B cell (primary cell): ENCODE measurements around the gene PSKH1. TPM values are rescaled to one million over a fixed set of nuclear protein-coding genes. Genes with fewer than 3 reads are reported as not detected.

Experiments used
- ATAC-seq: fragments of 200-7000 bp; cut with Tn5 transposase; one replicate; pipeline ENCODE4 v1.10.0; 2021; ENCODE audit warnings: low read depth, mild to moderate bottlenecking, moderate number of reproducible peaks, moderate library complexity
- CTCF ChIA-PET: fragments of 350-600 bp; sonication (Branson Sonifier 250); formaldehyde crosslinking; loops from one replicate; lab custom pipeline; 2021; ENCODE audit warnings: antibody characterized with exemption, inconsistent platforms; lab: Charles Lee
- POLR2A ChIA-PET: fragments of 350-600 bp; sonication (Branson Sonifier 250); formaldehyde crosslinking; loops from one replicate; lab custom pipeline; 2021; ENCODE audit warnings: antibody characterized with exemption; lab: Charles Lee
- DNase-seq: peaks from one replicate; pipeline ENCODE4 v3.0.0; 2013
- H2AFZ ChIP-seq: 2 replicates; pipeline ENCODE4 v1.6.1; 2012; ENCODE audit warnings: mild to moderate bottlenecking, low read depth, low read length; ENCODE audit not compliant: insufficient read depth, poor library complexity, severe bottlenecking
- H3K27ac ChIP-seq, 2 donors: 1 replicate in 1 of 2; 2 replicates in 1 of 2; pipeline ENCODE4 v1.5.1; 2012 to 2013; ENCODE audit warnings: low read length in 2 of 2, mild to moderate bottlenecking in 2 of 2, moderate library complexity in 1 of 2
- H3K27me3 ChIP-seq, 4 experiments: fragments of 200-600 bp in 1 of 4; sonication (generic) in 1 of 4; replicated peaks in 1 of 4; 1 replicate in 2 of 4; 2 replicates in 2 of 4; pipeline versions ENCODE4 v1.6.1 to v1.7.0; 2013 to 2016; ENCODE audit warnings: low read length in 3 of 4, mild to moderate bottlenecking in 2 of 4, mixed read lengths in 1 of 4, moderate library complexity in 1 of 4; ENCODE audit not compliant: insufficient read depth in 4 of 4, control insufficient read depth in 3 of 4; ENCODE audit errors: control extremely low read depth in 1 of 4
- H3K36me3 ChIP-seq, 2 experiments: replicated peaks in 1 of 2; 1 replicate in 1 of 2; 2 replicates in 1 of 2; pipeline versions ENCODE4 v1.6.1 to v1.7.1; 2013; ENCODE audit warnings: low read length in 1 of 2; ENCODE audit not compliant: insufficient read depth in 2 of 2, control insufficient read depth in 1 of 2; ENCODE audit errors: control extremely low read depth in 1 of 2, extremely low read depth in 1 of 2
- H3K4me1 ChIP-seq, 2 donors: fragments of 200-600 bp in 1 of 2; sonication (generic) in 1 of 2; 1 replicate in 1 of 2; 2 replicates in 1 of 2; pipeline versions ENCODE4 v1.5.1 to v1.6.1; 2013 to 2017; ENCODE audit warnings: low read length in 2 of 2; ENCODE audit not compliant: control insufficient read depth in 2 of 2, insufficient read depth in 2 of 2
- H3K4me2 ChIP-seq: replicated peaks from 2 replicates; pipeline ENCODE3; 2012; ENCODE audit warnings: mild to moderate bottlenecking, low read depth, low read length; ENCODE audit not compliant: poor library complexity, severe bottlenecking
- H3K4me3 ChIP-seq, 5 experiments: fragments of 200-600 bp in 1 of 5; sonication (generic) in 1 of 5; 1 replicate in 3 of 5; 2 replicates in 2 of 5; pipeline versions ENCODE4 v1.5.1 to v1.7.0; 2011 to 2016; ENCODE audit warnings: low read length in 4 of 5, mild to moderate bottlenecking in 4 of 5, low read depth in 2 of 5, control low read depth in 1 of 5, moderate library complexity in 1 of 5; ENCODE audit not compliant: insufficient read depth in 1 of 5; ENCODE audit errors: control extremely low read depth in 1 of 5, extremely low read depth in 1 of 5
- H3K79me2 ChIP-seq: fragments of 200-600 bp; sonication (generic); one replicate; pipeline ENCODE4 v1.6.0; 2016; ENCODE audit warnings: low read length; ENCODE audit not compliant: control insufficient read depth, insufficient read depth
- H3K9ac ChIP-seq: fragments of 200-600 bp; sonication (generic); 2 replicates; pipeline ENCODE4 v1.6.1; 2017; ENCODE audit warnings: mild to moderate bottlenecking, low read length, moderate library complexity
- H3K9me3 ChIP-seq, 3 donors: one replicate each; pipeline versions ENCODE4 v1.6.1 to v1.7.1; 2013; ENCODE audit warnings: low read length in 2 of 3; ENCODE audit not compliant: control insufficient read depth in 2 of 3, insufficient read depth in 1 of 3; ENCODE audit errors: control extremely low read depth in 1 of 3
- H4K20me1 ChIP-seq: 2 replicates; pipeline ENCODE4 v1.6.0; 2012; ENCODE audit warnings: mild to moderate bottlenecking, low read length; ENCODE audit not compliant: insufficient read depth, control insufficient read depth, poor library complexity, severe bottlenecking
- H3K27ac Mint-ChIP-seq: one replicate; pipeline ENCODE4 v1.8.0; 2021; ENCODE audit warnings: mixed read lengths
- H3K27me3 Mint-ChIP-seq: one replicate; pipeline ENCODE4 v1.8.0; 2021; ENCODE audit warnings: mixed read lengths
- H3K4me1 Mint-ChIP-seq: one replicate; pipeline ENCODE4 v1.8.0; 2021; ENCODE audit warnings: mixed read lengths
- H3K4me3 Mint-ChIP-seq: one replicate; pipeline ENCODE4 v1.8.0; 2021; ENCODE audit warnings: mixed read lengths
- H3K9me3 Mint-ChIP-seq: one replicate; pipeline ENCODE4 v1.8.0; 2022; ENCODE audit warnings: mixed read lengths; ENCODE audit not compliant: insufficient read depth
- EZH2 ChIP-seq: IDR thresholded peaks from 2 replicates; pipeline ENCODE4 v1.6.1; 2012; ENCODE audit warnings: borderline replicate concordance, low read depth, mild to moderate bottlenecking, moderate library complexity, low read length; ENCODE audit not compliant: insufficient read depth, poor library complexity, severe bottlenecking
- WGBS: methylation state at CpG from one replicate; pipeline ENCODE4 v1.1.5; 2013; ENCODE audit warnings: missing lambda C conversion rate; ENCODE audit not compliant: insufficient coverage; 5-methylcytosine and 5-hydroxymethylcytosine counted together
- intact Hi-C: fragments of 100-400 bp; cut with micrococcal nuclease; formaldehyde crosslinking; loops from one replicate; pipeline ENCODE4 v1.10.0; 2022
- polyA plus RNA-seq: library from polyadenylated mRNA; depleted of rRNA; stranded (reverse); fragments of >200 nt; gene quantifications from 2 replicates; pipeline ENCODE4 v1.2.3, GENCODE V29; 2012
- total RNA-seq, 2 donors: library from RNA; stranded (reverse); fragments of 120-200 nt in 1 of 2; gene quantifications; 1 replicate in 1 of 2; 2 replicates in 1 of 2; pipeline versions ENCODE4 v1.2.3 to v1.2.4, GENCODE V29; 2013 to 2022
- TF ChIP-seq, protein P1 (sequence below): fragments of 200-600 bp; IDR thresholded peaks from one replicate; pipeline ENCODE4 v1.8.0; 2022; ENCODE audit warnings: antibody characterized with exemption, mild to moderate bottlenecking

Gene PSKH1
- total and polyA plus RNA-seq, 2 donors (not counting 1 experiment from before 2014, with no cell fraction given) = 20.1 to 29.1 TPM

DNA sequence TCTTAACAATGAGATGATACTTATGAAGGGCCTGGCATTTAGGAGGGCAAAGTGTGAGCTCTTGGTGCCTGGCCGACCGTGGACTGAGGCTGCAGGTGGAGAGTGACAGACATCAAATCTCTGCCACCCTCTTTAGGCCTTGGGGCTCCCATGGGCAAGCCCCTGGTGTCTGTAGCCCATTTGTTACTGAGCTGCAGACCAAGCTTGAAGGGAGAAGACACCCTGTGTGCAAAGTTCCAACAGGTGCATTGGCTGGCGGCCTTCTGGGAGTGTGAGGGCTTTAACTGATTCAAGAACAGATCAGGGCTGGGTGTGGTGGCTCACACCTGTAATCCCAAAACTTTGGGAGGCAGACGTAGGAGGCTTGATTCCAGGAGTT, 39.4 kb downstream of the PSKH1 start:
- H4K20me1 ChIP-seq = peaks cover 53% of the 10 kb centered on the region
- ATAC-seq (no peak), DNase-seq (no peak)
- WGBS = 100% methylated on average over 3 of the region's 4 CpGs
- peaks cover 43% of the 10 kb centered on the region for H3K79me2 ChIP-seq
- H3K36me3 ChIP-seq = peaks cover 7 to 59% of the 10 kb centered on the region in 2 experiments
- no peak overlapping the region for H3K4me3 ChIP-seq
- ChIA-PET POLR2A (no interaction called here), CTCF (interaction anchor here (0.8 to 6.4 kb wide), 4 partner anchors 48 to 264 kb away, joined by 3 to 21 read pairs (median 3); partner anchors contain the start of gene NRN1L)
- no peak overlapping the region for H3K9ac ChIP-seq
- H3K4me3 Mint-ChIP-seq = no peak overlapping the region
- no peak overlapping the region for H3K4me2 ChIP-seq
- no peaks in the 10 kb centered on the region for H3K27me3 ChIP-seq
- H3K27me3 Mint-ChIP-seq = no peaks in the 10 kb centered on the region
- peaks cover 13 to 24% of the 10 kb centered on the region in 2 donors for H3K4me1 ChIP-seq
- intact Hi-C loops = no loop called here
- H3K27ac Mint-ChIP-seq = peak overlapping the region; percentile 37
- no peak for TF ChIP-seq EZH2
- TF ChIP-seq, protein P1, sequence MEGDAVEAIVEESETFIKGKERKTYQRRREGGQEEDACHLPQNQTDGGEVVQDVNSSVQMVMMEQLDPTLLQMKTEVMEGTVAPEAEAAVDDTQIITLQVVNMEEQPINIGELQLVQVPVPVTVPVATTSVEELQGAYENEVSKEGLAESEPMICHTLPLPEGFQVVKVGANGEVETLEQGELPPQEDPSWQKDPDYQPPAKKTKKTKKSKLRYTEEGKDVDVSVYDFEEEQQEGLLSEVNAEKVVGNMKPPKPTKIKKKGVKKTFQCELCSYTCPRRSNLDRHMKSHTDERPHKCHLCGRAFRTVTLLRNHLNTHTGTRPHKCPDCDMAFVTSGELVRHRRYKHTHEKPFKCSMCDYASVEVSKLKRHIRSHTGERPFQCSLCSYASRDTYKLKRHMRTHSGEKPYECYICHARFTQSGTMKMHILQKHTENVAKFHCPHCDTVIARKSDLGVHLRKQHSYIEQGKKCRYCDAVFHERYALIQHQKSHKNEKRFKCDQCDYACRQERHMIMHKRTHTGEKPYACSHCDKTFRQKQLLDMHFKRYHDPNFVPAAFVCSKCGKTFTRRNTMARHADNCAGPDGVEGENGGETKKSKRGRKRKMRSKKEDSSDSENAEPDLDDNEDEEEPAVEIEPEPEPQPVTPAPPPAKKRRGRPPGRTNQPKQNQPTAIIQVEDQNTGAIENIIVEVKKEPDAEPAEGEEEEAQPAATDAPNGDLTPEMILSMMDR = no peak
- peaks cover 28% of the 10 kb centered on the region for H3K4me1 Mint-ChIP-seq
- H3K9me3 Mint-ChIP-seq = no peaks in the 10 kb centered on the region
- no peak overlapping the region for H2AFZ ChIP-seq
- H3K27ac ChIP-seq = no peak overlapping the region
- H3K9me3 ChIP-seq = no peaks in the 10 kb centered on the region

DNA sequence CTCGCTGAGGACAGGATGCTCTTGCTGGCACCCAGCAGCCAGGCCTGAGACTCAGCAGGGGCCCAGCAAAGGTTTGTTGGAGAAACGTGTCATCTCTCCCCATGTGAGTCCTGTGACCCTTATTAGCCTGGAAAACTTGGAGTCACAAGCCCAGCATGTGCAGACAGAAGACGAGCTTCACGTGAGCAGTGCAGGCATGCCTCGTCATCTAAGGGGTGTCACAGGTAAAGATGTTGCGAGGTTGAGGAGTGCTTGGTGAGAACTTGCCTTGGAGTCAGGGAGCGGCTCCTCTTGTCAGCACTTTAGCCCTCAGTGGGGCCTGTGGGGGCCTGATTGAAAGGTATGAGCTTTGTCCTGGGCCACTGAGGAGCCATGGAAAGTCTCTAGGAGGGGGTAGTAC, 40.8 kb downstream of the PSKH1 start:
- no peak for ATAC-seq
- Histone ChIP-seq H2AFZ (no peak overlapping the region), H3K27ac (no peak overlapping the region), H3K9ac (no peak overlapping the region), H4K20me1 (peaks cover 44% of the 10 kb centered on the region), H3K79me2 (peaks cover 42% of the 10 kb centered on the region), H3K36me3 (peaks cover 7 to 49% of the 10 kb centered on the region in 2 experiments), H3K4me3 (no peak overlapping the region), H3K9me3 (no peaks in the 10 kb centered on the region), H3K27me3 (no peaks in the 10 kb centered on the region), H3K4me2 (no peak overlapping the region), H3K4me1 (peaks cover 15 to 26% of the 10 kb centered on the region in 2 donors)
- Mint-ChIP-seq H3K27me3 (no peaks in the 10 kb centered on the region), H3K4me3 (peak overlapping the region; percentile 23), H3K27ac (no peak overlapping the region), H3K9me3 (no peaks in the 10 kb centered on the region), H3K4me1 (peaks cover 22% of the 10 kb centered on the region)
- 97% methylated on average over 7 of the region's 7 CpGs for WGBS
- TF ChIP-seq, protein P1 = no peak
- TF ChIP-seq EZH2 = no peak
- intact Hi-C loops = loop anchor here (2.0 kb wide), 1 partner anchor 61 kb away; the partner anchor contains the start of gene EDC4
- ChIA-PET POLR2A (interaction anchor here (0.5 kb wide), 1 partner anchor 118 kb away, joined by 3 read pairs; no protein-coding TSS in a partner anchor), CTCF (interaction anchor here (0.9 to 6.4 kb wide), 5 partner anchors 50 to 452 kb away, joined by 3 to 29 read pairs (median 21); partner anchors contain the start of genes ATP6V0D1 and NRN1L)
- DNase-seq = no peak
